Measurements from ENCODE around the gene LRRC17. TPM values are rescaled to one million over a fixed set of nuclear protein-coding genes. Genes with fewer than 3 reads are reported as not detected.

The LRRC17 gene
- total RNA-seq = 65.6 and 103 TPM in 2 replicates

DNA sequence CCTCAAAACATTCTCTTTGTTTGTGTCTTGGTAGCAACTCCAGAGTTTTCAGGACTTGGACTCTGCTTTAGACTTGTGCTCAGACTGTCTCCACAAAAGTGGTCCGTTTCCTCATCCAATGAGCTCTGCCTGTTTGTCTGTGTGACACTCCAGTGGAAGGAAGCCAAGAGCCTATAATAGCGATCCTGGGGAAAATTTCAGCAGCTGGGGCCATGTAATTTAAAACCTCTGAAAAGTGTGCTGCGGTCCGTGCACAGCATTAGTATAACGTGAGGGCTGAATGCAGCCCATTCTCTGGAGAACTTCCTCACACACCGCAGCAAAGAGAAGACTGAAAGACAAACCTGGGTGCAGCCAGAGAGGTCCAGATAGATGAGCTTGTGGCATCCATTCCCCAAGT, at the start of gene LRRC17:
LRRC17 (plus strand) TSS at position 259 of the 400 bp plus-strand sequence. CDS start 20,914 bp downstream, outside the sequence.

Other genes starting within 250 kb of the LRRC17 start
- 3.2 and 3.7 TPM in 2 replicates for gene POLR2J2, start 241.3 kb upstream of the LRRC17 start, total RNA-seq
- gene FAM185A, start 164.0 kb upstream of the LRRC17 start, total RNA-seq = 7.4 and 9.2 TPM in 2 replicates
- 1.4 and 2.0 TPM in 2 replicates for gene FBXL13, start 161.8 kb downstream of the LRRC17 start, total RNA-seq
- 42.6 and 44.2 TPM in 2 replicates for gene ARMC10, start 162.1 kb downstream of the LRRC17 start, total RNA-seq
- gene NAPEPLD, start 236.1 kb downstream of the LRRC17 start, total RNA-seq = 17.6 and 20.9 TPM in 2 replicates

Data from smooth muscle cell of the pulmonary artery (primary cell).